Small intestine (tissue), 7 donors: Measurements from ENCODE around the gene CDK14. TPM values are rescaled to one million over a fixed set of nuclear protein-coding genes. Genes with fewer than 3 reads are reported as not detected.
A peak's percentile ranks its signal among the peaks of the same experiment; 100 is the strongest.

Experiments
- DNase-seq, 2 donors: peaks; one replicate each; pipeline versions ENCODE4 v3.0.0 to v3.0.0-alpha.2; 2013
- FAIRE-seq: peaks from 2 replicates; lab custom pipeline; 2012; peaks lifted over from hg19 to GRCh38; lab: Jason Lieb, UNC
- H3K27ac ChIP-seq, 3 donors: one replicate each; pipeline ENCODE4 v1.5.1; 2013; ENCODE audit warnings: low read length in 2 of 3, mild to moderate bottlenecking in 2 of 3, control low read depth in 1 of 3, inconsistent platforms in 1 of 3, low read depth in 1 of 3, moderate library complexity in 1 of 3
- H3K27me3 ChIP-seq, 3 donors: one replicate each; pipeline ENCODE4 v1.6.1; 2013; ENCODE audit warnings: low read length in 3 of 3, inconsistent platforms in 1 of 3; ENCODE audit not compliant: control insufficient read depth in 3 of 3, insufficient read depth in 3 of 3
- H3K36me3 ChIP-seq, 3 donors: one replicate each; pipeline ENCODE4 v1.6.1; 2013; ENCODE audit warnings: low read length in 3 of 3, inconsistent platforms in 1 of 3, low read depth in 1 of 3, mild to moderate bottlenecking in 1 of 3, moderate library complexity in 1 of 3; ENCODE audit not compliant: control insufficient read depth in 3 of 3, insufficient read depth in 2 of 3
- H3K4me1 ChIP-seq, 3 donors: one replicate each; pipeline ENCODE4 v1.6.1; 2013; ENCODE audit warnings: low read length in 2 of 3, inconsistent platforms in 1 of 3, low read depth in 1 of 3, mild to moderate bottlenecking in 1 of 3, moderate library complexity in 1 of 3; ENCODE audit not compliant: control insufficient read depth in 3 of 3, insufficient read depth in 2 of 3
- H3K4me3 ChIP-seq, 3 donors: one replicate each; pipeline ENCODE4 v1.5.1; 2013; ENCODE audit warnings: low read length in 3 of 3, control low read depth in 1 of 3, inconsistent platforms in 1 of 3, low read depth in 1 of 3, mild to moderate bottlenecking in 1 of 3, moderate library complexity in 1 of 3
- H3K9me3 ChIP-seq, 2 donors: one replicate each; pipeline ENCODE4 v1.6.1; 2013; ENCODE audit warnings: low read depth in 1 of 2, low read length in 1 of 2; ENCODE audit not compliant: control insufficient read depth in 2 of 2, insufficient read depth in 1 of 2
- WGBS, 3 donors: extraction: QIAGEN DNeasy Blood & Tissue Kit; methylation state at CpG; one replicate each; pipeline ENCODE4 v1.1.7; 2013; 5-methylcytosine and 5-hydroxymethylcytosine counted together
- polyA plus RNA-seq, 4 donors: library from polyadenylated mRNA; stranded (reverse) in 3 of 4; unstranded in 1 of 4; fragments of 200-250 nt in 3 of 4; fragments of 120-200 nt in 1 of 4; gene quantifications; one replicate each; pipeline versions ENCODE4 v1.2.1 to v1.2.3, GENCODE V29; 2013
- donor health status: healthy with polysubstance abuse.
- donor health status: control.
- donor health status: control.
- donor health status: Bipolar disorder and iron deficiency.
- donor health status: healthy.

The CDK14 gene
- polyA plus RNA-seq, 4 donors, result 1.1 to 6.3 (median 2.0) TPM; not detected in 1

DNA sequence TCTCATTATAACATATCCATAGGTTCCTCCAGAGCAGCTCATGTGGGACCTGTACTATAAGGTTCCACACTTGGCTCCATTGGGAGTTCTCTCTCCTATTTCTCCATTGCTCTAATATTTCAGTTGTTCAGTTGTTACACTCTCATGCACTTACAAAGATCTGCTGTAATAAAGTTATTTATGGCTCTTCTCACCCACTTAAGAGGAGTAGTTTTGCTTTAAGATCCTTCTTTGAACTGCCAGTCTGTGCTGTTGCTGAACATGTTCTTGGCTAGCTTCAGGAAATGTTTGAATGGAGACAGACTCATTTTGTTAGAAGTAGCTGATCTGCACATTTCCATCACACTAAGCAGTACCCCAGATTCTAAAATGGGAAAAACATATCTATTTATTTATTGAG is 250.1 kb downstream of the CDK14 start:
- H3K27ac ChIP-seq, result no peak overlapping the region
- H3K36me3 ChIP-seq, result no peaks in the 10 kb centered on the region
- FAIRE-seq (no peak), DNase-seq (no peak)
- no peaks in the 10 kb centered on the region for H3K9me3 ChIP-seq
- H3K4me1 ChIP-seq, result no peaks in the 10 kb centered on the region
- no peak overlapping the region for H3K4me3 ChIP-seq
- H3K27me3 ChIP-seq, result no peaks in the 10 kb centered on the region

DNA sequence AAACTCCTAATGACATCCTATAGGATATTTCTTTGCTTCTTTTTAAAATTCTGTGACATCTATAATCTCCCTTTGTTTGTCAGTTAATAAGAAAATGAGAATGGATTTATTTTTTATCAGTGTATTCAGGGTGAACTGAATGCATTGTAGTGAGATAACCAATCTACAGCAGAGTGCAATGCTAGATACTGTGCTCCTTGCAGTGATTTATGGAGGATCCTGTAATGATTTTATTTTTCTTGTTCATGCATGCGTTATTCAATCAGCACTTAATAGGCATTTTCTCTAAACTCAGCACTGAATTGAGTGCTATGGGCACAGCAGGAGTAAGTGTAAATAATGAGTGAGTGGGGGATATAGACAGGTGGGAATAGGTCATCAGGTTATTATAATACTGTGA is 253.9 kb downstream of the CDK14 start:
- H3K27me3 ChIP-seq, result no peaks in the 10 kb centered on the region
- 87 to 94% (median 91%) methylated on average over 1 of the region's 1 CpG for WGBS, 3 donors
- no peak for FAIRE-seq

DNA sequence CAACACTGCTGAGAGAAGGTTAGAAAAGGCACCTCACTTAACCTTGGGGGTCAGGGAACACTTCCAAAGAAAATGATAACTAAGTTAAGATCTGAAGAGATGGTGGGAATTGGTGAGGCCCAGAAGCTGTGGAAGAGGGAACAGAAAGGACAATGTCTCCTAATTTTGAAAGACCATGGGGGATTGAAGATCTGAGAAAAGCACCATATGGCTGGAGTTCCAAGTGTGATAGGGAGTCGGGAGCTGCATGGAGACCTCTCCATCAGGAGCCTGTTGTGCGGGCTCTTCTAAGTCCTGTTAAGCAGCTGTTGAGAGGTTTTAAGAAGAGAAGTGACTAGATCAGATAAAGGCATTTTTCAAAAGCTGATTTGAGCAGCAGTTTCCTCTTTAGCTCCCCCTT is 254.3 kb downstream of the CDK14 start:
- 82 to 89% (median 84%) methylated on average over 2 of the region's 2 CpGs for WGBS, 3 donors
- H3K9me3 ChIP-seq, result no peaks in the 10 kb centered on the region
- DNase-seq (no peak), FAIRE-seq (no peak)
- H3K27me3 ChIP-seq, result no peaks in the 10 kb centered on the region
- H3K36me3 ChIP-seq, result no peaks in the 10 kb centered on the region
- H3K4me3 ChIP-seq, result no peak overlapping the region
- H3K4me1 ChIP-seq, result no peaks in the 10 kb centered on the region
- H3K27ac ChIP-seq, result no peak overlapping the region

More for the DNA sequence above, 253.9 kb downstream of the CDK14 start:
- no peaks in the 10 kb centered on the region for H3K4me1 ChIP-seq
- DNase-seq, result no peak
- H3K27ac ChIP-seq, result no peak overlapping the region
- H3K36me3 ChIP-seq, result no peaks in the 10 kb centered on the region
- H3K9me3 ChIP-seq, result no peaks in the 10 kb centered on the region
- H3K4me3 ChIP-seq, result no peak overlapping the region

DNA sequence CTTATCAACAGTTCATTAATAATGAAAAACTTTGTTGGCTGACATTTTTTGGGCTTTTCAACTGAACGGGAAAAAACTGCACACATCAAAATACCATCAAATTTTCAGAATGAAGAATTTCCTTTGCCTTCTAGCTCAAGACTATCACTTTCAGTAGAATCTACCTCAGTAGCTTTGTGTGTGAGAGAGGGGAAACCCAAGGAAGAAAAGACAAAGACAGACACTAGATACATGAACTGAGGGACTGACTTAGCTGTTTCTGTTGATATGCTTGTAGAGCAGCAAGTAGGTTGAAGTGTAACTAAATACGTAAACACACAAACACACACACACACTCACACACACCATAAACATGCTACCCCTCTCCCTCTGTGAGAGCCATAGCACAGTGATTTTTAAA is 257.1 kb downstream of the CDK14 start:
- Histone ChIP-seq H3K4me1 (no peaks in the 10 kb centered on the region), H3K27me3 (no peaks in the 10 kb centered on the region), H3K4me3 (no peak overlapping the region), H3K27ac (no peak overlapping the region), H3K9me3 (no peaks in the 10 kb centered on the region), H3K36me3 (no peaks in the 10 kb centered on the region)
- 85 to 86% (median 86%) methylated on average over 2 of the region's 2 CpGs for WGBS, 3 donors
- FAIRE-seq, result no peak
- DNase-seq, result no peak

DNA sequence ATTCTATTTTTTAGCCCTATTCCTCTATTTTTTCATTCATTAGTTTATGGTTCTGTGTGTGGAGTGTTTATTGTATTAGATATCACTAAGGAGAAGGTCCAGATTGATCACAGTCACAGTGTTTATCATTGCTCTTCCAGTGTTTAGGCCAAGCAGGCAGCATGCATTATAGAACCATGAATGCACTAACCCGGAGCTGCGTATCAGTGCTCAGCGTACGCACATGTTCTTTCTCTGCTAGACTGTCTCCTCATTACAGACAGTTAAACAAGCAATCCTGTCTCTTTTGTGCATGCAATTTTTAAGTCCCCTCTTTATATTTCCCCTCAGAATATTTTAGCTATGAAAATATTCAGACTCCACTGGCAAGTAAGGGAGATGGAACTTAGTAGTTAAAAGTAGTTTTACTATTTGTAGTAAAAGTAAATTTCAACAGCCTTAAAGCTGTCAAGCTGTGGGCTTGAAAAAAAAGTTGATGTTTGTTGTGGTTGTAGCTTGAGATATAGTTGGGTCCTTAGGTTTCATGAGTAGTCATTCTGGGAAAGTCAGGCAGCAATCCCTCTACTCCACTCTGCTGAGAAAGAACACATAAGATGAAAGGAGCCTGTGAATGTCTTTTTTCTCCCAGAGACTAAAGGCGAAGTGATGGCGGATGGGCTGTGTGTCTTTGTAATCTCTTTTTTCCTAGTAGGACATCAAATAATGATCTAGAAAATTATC is 260.4 kb downstream of the CDK14 start:
- 82 to 96% (median 90%) methylated on average over 6 of the region's 6 CpGs for WGBS, 3 donors
- Histone ChIP-seq H3K4me3 (no peak overlapping the region), H3K27ac (no peak overlapping the region), H3K36me3 (no peaks in the 10 kb centered on the region), H3K9me3 (no peaks in the 10 kb centered on the region), H3K27me3 (no peaks in the 10 kb centered on the region), H3K4me1 (no peaks in the 10 kb centered on the region)
- FAIRE-seq (no peak), DNase-seq (no peak)

DNA sequence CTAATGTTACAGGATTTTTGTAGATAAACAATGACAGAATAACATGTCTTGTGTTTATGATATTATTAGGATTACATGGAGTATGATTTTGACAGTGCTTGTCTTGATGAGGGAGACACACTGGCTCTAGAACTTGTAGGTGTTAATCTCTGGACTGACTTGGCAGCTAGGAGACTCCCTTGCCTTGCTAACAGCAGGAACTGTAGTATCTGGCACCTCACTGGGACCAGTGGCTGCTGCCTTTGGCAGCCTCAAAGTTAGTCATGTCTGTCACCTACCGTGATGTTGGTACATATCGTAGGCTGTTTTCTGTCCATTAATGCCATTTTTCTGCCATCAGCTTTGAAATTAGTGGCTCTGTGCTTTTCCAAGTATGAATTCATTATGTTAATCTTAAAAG is 261.5 kb downstream of the CDK14 start:
- WGBS, 3 donors, result 85 to 97% (median 87%) methylated on average over 2 of the region's 2 CpGs
- no peak for FAIRE-seq

DNA sequence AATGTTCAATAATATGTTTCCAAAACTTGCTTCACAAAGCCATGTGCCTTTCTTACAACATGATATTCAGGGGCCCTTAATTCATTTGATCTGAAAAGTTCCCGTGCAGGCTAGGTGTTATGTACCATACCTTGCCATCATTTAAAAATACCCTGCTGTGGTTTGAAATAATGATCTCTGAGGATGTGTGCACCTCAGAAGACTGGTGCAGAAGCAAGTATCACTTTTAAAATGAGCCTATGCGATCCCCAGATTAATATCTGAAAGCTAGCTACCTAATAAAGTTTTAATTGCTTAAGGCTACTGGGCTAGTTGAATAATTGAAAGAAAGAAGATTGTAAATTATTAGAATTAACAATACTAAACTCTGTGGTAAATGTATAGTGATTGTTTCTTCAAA is 262.4 kb downstream of the CDK14 start:
- Histone ChIP-seq H3K36me3 (no peaks in the 10 kb centered on the region), H3K4me3 (no peak overlapping the region), H3K27ac (no peak overlapping the region), H3K9me3 (no peaks in the 10 kb centered on the region), H3K4me1 (no peaks in the 10 kb centered on the region), H3K27me3 (no peaks in the 10 kb centered on the region)
- DNase-seq, result no peak
- no peak for FAIRE-seq
- WGBS, 3 donors, result 77 to 91% (median 82%) methylated on average over 2 of the region's 2 CpGs

More for the DNA sequence above, 261.5 kb downstream of the CDK14 start:
- no peak overlapping the region for H3K27ac ChIP-seq
- H3K4me3 ChIP-seq, result no peak overlapping the region
- H3K36me3 ChIP-seq, result no peaks in the 10 kb centered on the region
- H3K4me1 ChIP-seq, result no peaks in the 10 kb centered on the region
- H3K9me3 ChIP-seq, result no peaks in the 10 kb centered on the region
- no peak for DNase-seq
- H3K27me3 ChIP-seq, result no peaks in the 10 kb centered on the region

DNA sequence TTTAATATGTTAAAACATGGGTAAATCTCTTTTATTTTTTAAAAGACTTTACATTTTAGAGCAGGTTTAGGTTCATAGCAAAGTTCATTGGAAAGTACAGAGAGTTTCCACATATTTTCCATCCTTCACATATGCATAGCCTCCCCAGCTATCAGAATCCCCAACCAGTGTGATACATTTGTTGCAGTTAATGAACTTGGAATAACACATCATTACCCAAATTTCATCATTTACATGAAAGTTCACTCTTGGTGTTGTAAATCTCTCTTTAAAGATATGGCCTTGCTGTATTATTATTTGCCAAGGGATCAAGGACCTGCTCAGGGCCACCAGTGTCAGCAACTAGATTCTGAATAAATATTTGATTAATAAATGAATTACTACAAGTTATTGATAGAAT is 263.4 kb downstream of the CDK14 start:
- Histone ChIP-seq H3K27me3 (no peaks in the 10 kb centered on the region), H3K27ac (no peak overlapping the region), H3K36me3 (no peaks in the 10 kb centered on the region), H3K4me1 (no peaks in the 10 kb centered on the region), H3K4me3 (no peak overlapping the region), H3K9me3 (no peaks in the 10 kb centered on the region)
- DNase-seq (no peak), FAIRE-seq (no peak)

DNA sequence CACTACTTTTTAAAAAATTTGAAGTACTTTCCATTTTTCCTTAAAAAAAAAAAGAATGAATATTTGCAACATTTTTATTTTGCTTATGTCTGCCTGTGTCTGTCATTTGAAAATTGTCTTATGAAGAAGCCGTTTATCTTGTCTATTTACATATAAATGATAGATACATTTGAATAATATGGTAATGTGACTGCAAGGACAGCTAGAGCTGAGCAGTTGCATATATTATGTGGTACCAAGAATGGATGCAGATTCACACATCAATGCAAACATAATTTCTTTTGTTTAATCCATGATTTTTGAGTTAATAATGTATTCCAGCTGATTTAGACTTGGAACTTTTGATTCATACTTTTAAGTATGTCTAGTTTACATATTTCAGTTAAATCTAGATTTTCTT is 268.0 kb downstream of the CDK14 start:
- Histone ChIP-seq H3K9me3 (no peaks in the 10 kb centered on the region), H3K36me3 (no peaks in the 10 kb centered on the region), H3K27me3 (no peaks in the 10 kb centered on the region), H3K27ac (no peak overlapping the region), H3K4me1 (no peaks in the 10 kb centered on the region), H3K4me3 (no peak overlapping the region)
- 71 to 85% (median 81%) methylated on average over 1 of the region's 1 CpG for WGBS, 3 donors
- no peak for DNase-seq
- FAIRE-seq, result peak; percentile 10
